Right ventricle myocardium inferior (tissue), 1 donor: ENCODE measurements around the gene ATP8B3. TPM values are rescaled to one million over a fixed set of nuclear protein-coding genes. Genes with fewer than 3 reads are reported as not detected.

ENCODE experiments used
- ATAC-seq: fragments of 200-7000 bp; cut with Tn5 transposase; one replicate; pipeline ENCODE4 v1.9.1; 2020; ENCODE audit warnings: mild to moderate bottlenecking, moderate library complexity
- DNase-seq: peaks from one replicate; pipeline ENCODE4 v3.0.0; 2021; ENCODE audit errors: missing footprints
- intact Hi-C: fragments of 100-400 bp; cut with DNase I; formaldehyde crosslinking; loops from one replicate; pipeline ENCODE4 v1.11.0; 2022
- total RNA-seq: library from RNA; stranded (reverse); fragmentation: NEBNext Ultra II Directional; extraction: Animal tissue kit (Norgen Biotek cat#: 25700); gene quantifications from one replicate; pipeline ENCODE4 v1.2.1, GENCODE V29; 2021
- donor health status: DM: no; HTN: yes; CAD: no; lungs with severe emphysema.

Gene ATP8B3
- total RNA-seq, 1 donor from 2014 or later: 0.68 TPM

GRCh38 chr19:1754018-1754635 is 57.9 kb downstream of the ATP8B3 start:
- ATAC-seq: no peak

GRCh38 chr19:1752757-1753728 is 59.0 kb downstream of the ATP8B3 start, which contains the start of gene ONECUT3:
Gene ONECUT3, plus strand, starts transcription at chr19:1753506. Its CDS starts 157 bp downstream, at chr19:1753663.
- DNase-seq (no peak), ATAC-seq (no peak)
- intact Hi-C loops: no loop called here

More at GRCh38 chr19:1754018-1754635, 57.9 kb downstream of the ATP8B3 start:
- intact Hi-C loops: no loop called here
- DNase-seq: no peak

GRCh38 chr19:1752009-1752756 is 59.9 kb downstream of the ATP8B3 start:
- peak; percentile 33 for DNase-seq
- intact Hi-C loops: no loop called here

GRCh38 chr19:1751367-1752008 is 60.6 kb downstream of the ATP8B3 start:
- intact Hi-C loops: no loop called here
- DNase-seq (peak; percentile 1), ATAC-seq (no peak)

More at GRCh38 chr19:1752009-1752756, 59.9 kb downstream of the ATP8B3 start:
- ATAC-seq: no peak

GRCh38 chr19:1750343-1751021 is 61.6 kb downstream of the ATP8B3 start:
- DNase-seq: no peak
- no peak for ATAC-seq
- intact Hi-C loops: no loop called here

- no peak for ATAC-seq
- peak; percentile 11 for DNase-seq
- intact Hi-C loops: no loop called here
Measured at GRCh38 chr19:1749373-1750342, 62.4 kb downstream of the ATP8B3 start.

GRCh38 chr19:1748873-1749341 is 63.2 kb downstream of the ATP8B3 start:
- DNase-seq: no peak
- ATAC-seq: no peak
- intact Hi-C loops: no loop called here

GRCh38 chr19:1748115-1748872 is 63.8 kb downstream of the ATP8B3 start:
- peak; percentile 49 for DNase-seq
- ATAC-seq: no peak
- intact Hi-C loops: no loop called here

- DNase-seq (no peak), ATAC-seq (no peak)
- intact Hi-C loops: no loop called here
Measured at GRCh38 chr19:1747285-1748114, 64.6 kb downstream of the ATP8B3 start.

- DNase-seq: no peak
- intact Hi-C loops: no loop called here
- ATAC-seq: no peak
Measured at GRCh38 chr19:1746401-1747284, 65.4 kb downstream of the ATP8B3 start.

GRCh38 chr19:1745589-1746031 is 66.5 kb downstream of the ATP8B3 start:
- ATAC-seq (no peak), DNase-seq (no peak)
- intact Hi-C loops: no loop called here

- DNase-seq: no peak
- ATAC-seq: no peak
- intact Hi-C loops: no loop called here
Measured at GRCh38 chr19:1744822-1745563, 67.1 kb downstream of the ATP8B3 start.

GRCh38 chr19:1744133-1744665 is 67.9 kb downstream of the ATP8B3 start:
- ATAC-seq (no peak), DNase-seq (no peak)
- intact Hi-C loops: no loop called here
